K562 (cell line): ENCODE measurements around the gene SCAP. TPM values are rescaled to one million over a fixed set of nuclear protein-coding genes. Genes with fewer than 3 reads are reported as not detected.

ENCODE experiments used
- CBFA2T2 ChIP-seq: fragments of 450-650 bp; conservative IDR thresholded peaks from 2 replicates; pipeline ENCODE4 v1.6.1; 2017; ENCODE audit warnings: mild to moderate bottlenecking
- CHD7 ChIP-seq: fragments of 200-600 bp; sonication (generic); IDR thresholded peaks from one replicate; pipeline ENCODE4 v1.6.1; 2012; ENCODE audit warnings: mild to moderate bottlenecking, low read depth, low read length, inconsistent platforms
- CTCF ChIP-seq, 3 experiments: IDR thresholded peaks in 2 of 3; conservative IDR thresholded peaks in 1 of 3; 2 replicates each; pipeline ENCODE4 v1.5.1; 2011 to 2012; ENCODE audit warnings: low read length in 3 of 3, mild to moderate bottlenecking in 3 of 3, control low read depth in 2 of 3, improper control_type of control experiment in 1 of 3, inconsistent platforms in 1 of 3, low read depth in 1 of 3, mixed read lengths in 1 of 3, moderate library complexity in 1 of 3; ENCODE audit not compliant: insufficient read depth in 2 of 3
- E2F3 ChIP-seq: fragments of 250-450 bp; sonication (Bioruptor Pico); IDR thresholded peaks from 2 replicates; pipeline ENCODE4 v1.4.0; 2020; ENCODE audit warnings: mild to moderate bottlenecking
- FOXO4 ChIP-seq: fragments of 450-650 bp; formaldehyde crosslinking; IDR thresholded peaks from 2 replicates; pipeline ENCODE4 v1.4.0; 2020; ENCODE audit warnings: mild to moderate bottlenecking, moderate library complexity
- HMG20A ChIP-seq: fragments of 450-650 bp; formaldehyde crosslinking; conservative IDR thresholded peaks from 2 replicates; pipeline ENCODE4 v1.4.0; 2020; ENCODE audit warnings: mild to moderate bottlenecking, mixed read lengths
- MTF1 ChIP-seq: fragments of 250-450 bp; sonication (Bioruptor Pico); IDR thresholded peaks from 2 replicates; pipeline ENCODE4 v1.9.0; 2021; ENCODE audit warnings: moderate library complexity, mild to moderate bottlenecking, inconsistent platforms, borderline replicate concordance
- NELFE ChIP-seq: IDR thresholded peaks from 2 replicates; pipeline ENCODE4 v1.6.1; 2011; ENCODE audit warnings: mild to moderate bottlenecking; ENCODE audit not compliant: insufficient read depth, insufficient read length
- TARDBP ChIP-seq: fragments of 450-650 bp; IDR thresholded peaks from 2 replicates; pipeline ENCODE4 v1.6.1; 2016
- ZNF57 ChIP-seq: fragments of 450-650 bp; formaldehyde crosslinking; IDR thresholded peaks from 2 replicates; pipeline ENCODE4 v1.4.0; 2020; ENCODE audit warnings: mild to moderate bottlenecking, moderate library complexity
- ZNF583 ChIP-seq: fragments of 250-450 bp; sonication (Bioruptor Pico); IDR thresholded peaks from 2 replicates; pipeline ENCODE4 v1.4.0; 2020
- ZNF75A ChIP-seq: fragments of 450-650 bp; formaldehyde crosslinking; IDR thresholded peaks from 2 replicates; pipeline ENCODE4 v1.4.0; 2020; ENCODE audit warnings: mild to moderate bottlenecking
- polyA plus RNA-seq, 8 experiments: library from polyadenylated mRNA; depleted of rRNA in 4 of 8; stranded (reverse) in 5 of 8; unstranded in 3 of 8; fragments of >200 nt; fragmentation: Nextera tagmentation in 2 of 8; fragmentation: Illumina TruSeq in 1 of 8; extraction: Ambion mirVana in 2 of 8; extraction: Trizol in 1 of 8; gene quantifications; 2 replicates each; pipeline versions ENCODE4 v1.2.1 to v1.2.3, GENCODE V29; 2011 to 2014; ENCODE audit warnings: inconsistent platforms in 1 of 8, missing spikeins in 1 of 8
- total RNA-seq, 7 experiments: library from RNA; depleted of rRNA in 6 of 7; stranded (reverse); fragments of >200 nt in 6 of 7; fragmentation: Illumina TruSeq in 2 of 7; extraction: Trizol in 2 of 7; gene quantifications; 2 replicates each; pipeline versions ENCODE4 v1.2.1 to v1.2.3, GENCODE V29; 2011 to 2021; ENCODE audit warnings: low replicate concordance in 1 of 7

Gene SCAP
- total and polyA plus RNA-seq, 9 of the 15 experiments (the other 6 are each of a cell fraction or from before 2014, with no cell fraction given), result 2.6 to 104 (median 37.8) TPM

GRCh38 chr3:47522082-47522987 lies 46.6 kb upstream of the SCAP start (continued):
- no peak for TF ChIP-seq FOXO4 (CRISPR knock-in tag)
- TF ChIP-seq MTF1 (CRISPR knock-in tag), result no peak
- TF ChIP-seq CBFA2T2, result peak; percentile 32; the same call in 1 of the 2 replicates
- 0 out of 2 replicates have a peak, but pooled peaks have one; percentile 28 for TF ChIP-seq TARDBP
- TF ChIP-seq ZNF57 (CRISPR knock-in tag), result no peak
- no peak for TF ChIP-seq NELFE
- TF ChIP-seq ZNF75A (CRISPR knock-in tag), result no peak
- no peak for TF ChIP-seq HMG20A (CRISPR knock-in tag)
- no peak for TF ChIP-seq CHD7
- peak; percentile 93 for TF ChIP-seq E2F3 (CRISPR knock-in tag)
- TF ChIP-seq CTCF (IDR thresholded peaks at IDR 0.05 in 2 of 3, conservative IDR thresholded peaks at IDR 0.05 in 1 of 3; ENCODE audit: insufficient read depth in 2 of 3, low read depth in 1 of 3, low read length in 3 of 3), result peak; percentile 89 to 98 (median 92)
- no peak; the same call in 1 of the 2 replicates for TF ChIP-seq ZNF583
